ENCODE measurements around the gene KY. TPM values are rescaled to one million over a fixed set of nuclear protein-coding genes. Genes with fewer than 3 reads are reported as not detected.

The KY gene
- total RNA-seq, 1 experiment from 2014 or later: not detected

DNA sequence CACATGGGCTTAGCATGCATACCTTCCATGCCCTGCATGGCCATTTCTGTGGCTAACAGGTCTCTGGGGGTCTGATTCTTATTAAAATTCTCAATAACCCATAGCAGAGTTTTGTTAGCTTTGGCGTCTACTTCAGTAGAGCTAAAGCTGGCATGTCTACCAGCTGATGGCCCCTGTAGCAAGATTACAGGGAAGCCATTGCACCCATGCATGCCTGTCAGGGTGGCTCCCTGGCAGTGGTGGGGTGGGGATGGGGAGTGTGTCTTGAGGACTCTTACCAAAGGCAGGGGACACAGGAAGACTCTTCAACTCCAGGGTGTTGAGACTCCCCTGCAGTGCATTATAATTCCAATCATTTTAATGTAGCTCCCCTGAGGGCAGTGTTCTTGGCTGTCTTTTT lies 4.7 kb downstream of the KY start:
- Histone ChIP-seq H3K36me3 (ENCODE audit: insufficient read depth, low read length, poor library complexity, severe bottlenecking) (no peaks in the 10 kb centered on the region), H3K9me3 (ENCODE audit: low read depth, low read length, poor library complexity, severe bottlenecking) (no peaks in the 10 kb centered on the region), H3K27ac (ENCODE audit: low read depth, low read length, poor library complexity, severe bottlenecking) (no peak overlapping the region), H3K27me3 (replicated peaks; ENCODE audit: insufficient read depth, low read depth, low read length, poor library complexity) (peaks cover 24% of the 10 kb centered on the region), H3K4me3 (ENCODE audit: low read depth, low read length, poor library complexity, severe bottlenecking) (no peak overlapping the region), H3K4me1 (ENCODE audit: insufficient read depth, low read length, poor library complexity, severe bottlenecking) (no peaks in the 10 kb centered on the region)
- ChIA-PET CTCF (no interaction called here), POLR2A (ENCODE audit: low non-redundant PET) (interaction anchor here (0.6 kb wide), 1 partner anchor 1946 kb away, joined by 5 read pairs; no protein-coding TSS in a partner anchor)
- TF ChIP-seq, protein P1, sequence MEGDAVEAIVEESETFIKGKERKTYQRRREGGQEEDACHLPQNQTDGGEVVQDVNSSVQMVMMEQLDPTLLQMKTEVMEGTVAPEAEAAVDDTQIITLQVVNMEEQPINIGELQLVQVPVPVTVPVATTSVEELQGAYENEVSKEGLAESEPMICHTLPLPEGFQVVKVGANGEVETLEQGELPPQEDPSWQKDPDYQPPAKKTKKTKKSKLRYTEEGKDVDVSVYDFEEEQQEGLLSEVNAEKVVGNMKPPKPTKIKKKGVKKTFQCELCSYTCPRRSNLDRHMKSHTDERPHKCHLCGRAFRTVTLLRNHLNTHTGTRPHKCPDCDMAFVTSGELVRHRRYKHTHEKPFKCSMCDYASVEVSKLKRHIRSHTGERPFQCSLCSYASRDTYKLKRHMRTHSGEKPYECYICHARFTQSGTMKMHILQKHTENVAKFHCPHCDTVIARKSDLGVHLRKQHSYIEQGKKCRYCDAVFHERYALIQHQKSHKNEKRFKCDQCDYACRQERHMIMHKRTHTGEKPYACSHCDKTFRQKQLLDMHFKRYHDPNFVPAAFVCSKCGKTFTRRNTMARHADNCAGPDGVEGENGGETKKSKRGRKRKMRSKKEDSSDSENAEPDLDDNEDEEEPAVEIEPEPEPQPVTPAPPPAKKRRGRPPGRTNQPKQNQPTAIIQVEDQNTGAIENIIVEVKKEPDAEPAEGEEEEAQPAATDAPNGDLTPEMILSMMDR (conservative IDR thresholded peaks at IDR 0.05; ENCODE audit: low read depth, low read length): no peak
- TF ChIP-seq EZH2 (IDR thresholded peaks at IDR 0.05; ENCODE audit: borderline replicate concordance, low read depth, low read length, poor library complexity, severe bottlenecking): no peak
- intact Hi-C loops (cut with micrococcal nuclease; ENCODE audit: unreplicated experiment): no loop called here
- BruUV-seq (replicated peaks): no TSS peak
- no peak for DNase-seq (ENCODE audit: low spot score)

DNA sequence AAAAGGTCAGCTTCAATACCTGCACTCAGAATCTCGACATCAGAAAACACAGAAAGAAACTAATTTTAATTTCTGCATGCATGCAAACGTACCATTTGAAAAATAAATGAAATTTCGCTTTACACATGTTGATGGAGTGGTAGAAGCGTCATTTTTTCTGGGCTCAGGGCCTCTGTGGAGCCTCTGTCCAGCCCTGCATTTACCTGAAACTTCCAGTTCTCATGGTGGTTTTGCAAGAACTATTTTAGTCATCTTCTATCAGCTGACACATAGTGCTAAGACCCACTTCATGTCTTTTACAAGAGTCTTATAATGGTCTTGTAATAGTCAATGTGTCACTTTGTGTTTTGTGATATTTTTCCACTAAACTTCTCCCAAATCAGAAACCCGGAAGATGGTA lies 5.3 kb downstream of the KY start:
- BruUV-seq (replicated peaks): no TSS peak
- POLR2A ChIA-PET (ENCODE audit: low non-redundant PET): no interaction called here
- peaks cover 19% of the 10 kb centered on the region for H3K27me3 ChIP-seq (replicated peaks; ENCODE audit: insufficient read depth, low read depth, low read length, poor library complexity)

DNA sequence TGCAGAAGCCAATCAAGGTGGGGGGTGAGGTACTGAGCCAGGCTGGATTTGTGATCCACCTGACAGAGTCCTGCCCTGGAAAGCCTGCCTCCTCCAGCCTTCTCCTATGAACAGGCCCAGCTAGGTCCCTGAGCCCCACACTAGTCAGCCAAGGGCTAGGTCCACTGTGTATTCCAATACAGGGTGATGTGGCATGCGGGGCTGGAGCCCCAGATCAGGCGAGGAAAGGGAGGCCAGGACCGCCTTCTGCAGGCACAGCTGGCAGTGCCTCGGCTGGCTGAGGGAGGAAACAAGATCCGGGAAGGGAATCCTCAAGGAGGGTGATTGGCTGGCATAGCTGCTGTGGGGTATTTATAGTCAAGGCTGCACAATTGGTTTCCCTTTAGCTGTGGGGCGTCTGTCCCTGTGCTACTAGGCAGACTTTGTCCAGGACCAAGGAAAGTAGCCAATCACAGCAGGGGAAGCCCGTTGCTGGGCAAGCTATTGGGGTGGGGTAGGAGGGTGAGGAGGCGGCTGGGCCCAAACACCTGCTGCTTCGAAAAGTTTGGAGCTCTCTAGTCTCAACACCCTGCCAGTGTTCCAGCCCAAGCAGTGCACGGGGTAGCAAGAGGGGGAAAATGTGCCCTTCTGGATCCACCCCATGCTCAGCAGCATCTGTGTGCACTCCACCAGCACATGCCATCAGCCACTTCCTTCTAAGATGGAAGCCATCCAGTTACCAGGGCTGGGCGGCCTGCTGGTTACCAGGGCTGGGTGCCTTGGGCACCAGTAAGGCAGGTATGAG lies 5.9 kb downstream of the KY start:
- CTCF ChIA-PET: no interaction called here
- no peak overlapping the region for H3K4me3 ChIP-seq (ENCODE audit: low read depth, low read length, poor library complexity, severe bottlenecking)
- intact Hi-C loops (cut with micrococcal nuclease; ENCODE audit: unreplicated experiment): no loop called here
- POLR2A ChIA-PET (ENCODE audit: low non-redundant PET): no interaction called here
- no peaks in the 10 kb centered on the region for H3K4me1 ChIP-seq (ENCODE audit: insufficient read depth, low read length, poor library complexity, severe bottlenecking)
- TF ChIP-seq, protein P1 (conservative IDR thresholded peaks at IDR 0.05; ENCODE audit: low read depth, low read length): no peak
- no peak for TF ChIP-seq EZH2 (IDR thresholded peaks at IDR 0.05; ENCODE audit: borderline replicate concordance, low read depth, low read length, poor library complexity, severe bottlenecking)
- peaks cover 13% of the 10 kb centered on the region for H3K27me3 ChIP-seq (replicated peaks; ENCODE audit: insufficient read depth, low read depth, low read length, poor library complexity)
- H3K27ac ChIP-seq (ENCODE audit: low read depth, low read length, poor library complexity, severe bottlenecking): no peak overlapping the region
- no peak for DNase-seq (ENCODE audit: low spot score)
- BruUV-seq (replicated peaks): no TSS peak
- no peaks in the 10 kb centered on the region for H3K36me3 ChIP-seq (ENCODE audit: insufficient read depth, low read length, poor library complexity, severe bottlenecking)
- no peaks in the 10 kb centered on the region for H3K9me3 ChIP-seq (ENCODE audit: low read depth, low read length, poor library complexity, severe bottlenecking)

More for the DNA sequence above, 5.3 kb downstream of the KY start:
- no peak overlapping the region for H3K4me3 ChIP-seq (ENCODE audit: low read depth, low read length, poor library complexity, severe bottlenecking)
- TF ChIP-seq, protein P1 (conservative IDR thresholded peaks at IDR 0.05; ENCODE audit: low read depth, low read length): no peak
- no peak for TF ChIP-seq EZH2 (IDR thresholded peaks at IDR 0.05; ENCODE audit: borderline replicate concordance, low read depth, low read length, poor library complexity, severe bottlenecking)
- intact Hi-C loops (cut with micrococcal nuclease; ENCODE audit: unreplicated experiment): no loop called here
- H3K4me1 ChIP-seq (ENCODE audit: insufficient read depth, low read length, poor library complexity, severe bottlenecking): no peaks in the 10 kb centered on the region
- H3K9me3 ChIP-seq (ENCODE audit: low read depth, low read length, poor library complexity, severe bottlenecking): no peaks in the 10 kb centered on the region
- no peak overlapping the region for H3K27ac ChIP-seq (ENCODE audit: low read depth, low read length, poor library complexity, severe bottlenecking)
- H3K36me3 ChIP-seq (ENCODE audit: insufficient read depth, low read length, poor library complexity, severe bottlenecking): no peaks in the 10 kb centered on the region
- DNase-seq (ENCODE audit: low spot score): no peak
- CTCF ChIA-PET: no interaction called here
